ENCODE measurements around the gene MPDU1.

DNA sequence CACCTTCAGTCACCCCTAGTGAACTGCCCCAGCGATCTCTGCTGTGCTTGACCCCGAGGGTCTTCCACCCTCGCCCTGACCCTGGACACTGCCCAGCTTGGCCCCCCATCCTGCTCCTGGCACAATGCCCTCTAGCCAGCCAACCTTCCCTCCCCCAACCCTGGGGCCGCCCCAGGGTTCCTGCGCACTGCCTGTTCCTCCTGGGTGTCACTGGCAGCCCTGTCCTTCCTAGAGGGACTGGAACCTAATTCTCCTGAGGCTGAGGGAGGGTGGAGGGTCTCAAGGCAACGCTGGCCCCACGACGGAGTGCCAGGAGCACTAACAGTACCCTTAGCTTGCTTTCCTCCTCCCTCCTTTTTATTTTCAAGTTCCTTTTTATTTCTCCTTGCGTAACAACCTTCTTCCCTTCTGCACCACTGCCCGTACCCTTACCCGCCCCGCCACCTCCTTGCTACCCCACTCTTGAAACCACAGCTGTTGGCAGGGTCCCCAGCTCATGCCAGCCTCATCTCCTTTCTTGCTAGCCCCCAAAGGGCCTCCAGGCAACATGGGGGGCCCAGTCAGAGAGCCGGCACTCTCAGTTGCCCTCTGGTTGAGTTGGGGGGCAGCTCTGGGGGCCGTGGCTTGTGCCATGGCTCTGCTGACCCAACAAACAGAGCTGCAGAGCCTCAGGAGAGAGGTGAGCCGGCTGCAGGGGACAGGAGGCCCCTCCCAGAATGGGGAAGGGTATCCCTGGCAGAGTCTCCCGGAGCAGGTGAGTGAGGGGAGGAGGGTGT lies 24.9 kb upstream of the MPDU1 start, which contains the start of gene TNFSF13:
- TF ChIP-seq, protein P1, sequence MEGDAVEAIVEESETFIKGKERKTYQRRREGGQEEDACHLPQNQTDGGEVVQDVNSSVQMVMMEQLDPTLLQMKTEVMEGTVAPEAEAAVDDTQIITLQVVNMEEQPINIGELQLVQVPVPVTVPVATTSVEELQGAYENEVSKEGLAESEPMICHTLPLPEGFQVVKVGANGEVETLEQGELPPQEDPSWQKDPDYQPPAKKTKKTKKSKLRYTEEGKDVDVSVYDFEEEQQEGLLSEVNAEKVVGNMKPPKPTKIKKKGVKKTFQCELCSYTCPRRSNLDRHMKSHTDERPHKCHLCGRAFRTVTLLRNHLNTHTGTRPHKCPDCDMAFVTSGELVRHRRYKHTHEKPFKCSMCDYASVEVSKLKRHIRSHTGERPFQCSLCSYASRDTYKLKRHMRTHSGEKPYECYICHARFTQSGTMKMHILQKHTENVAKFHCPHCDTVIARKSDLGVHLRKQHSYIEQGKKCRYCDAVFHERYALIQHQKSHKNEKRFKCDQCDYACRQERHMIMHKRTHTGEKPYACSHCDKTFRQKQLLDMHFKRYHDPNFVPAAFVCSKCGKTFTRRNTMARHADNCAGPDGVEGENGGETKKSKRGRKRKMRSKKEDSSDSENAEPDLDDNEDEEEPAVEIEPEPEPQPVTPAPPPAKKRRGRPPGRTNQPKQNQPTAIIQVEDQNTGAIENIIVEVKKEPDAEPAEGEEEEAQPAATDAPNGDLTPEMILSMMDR (IDR thresholded peaks at IDR 0.05) = no peak
- TF ChIP-seq, protein P2, sequence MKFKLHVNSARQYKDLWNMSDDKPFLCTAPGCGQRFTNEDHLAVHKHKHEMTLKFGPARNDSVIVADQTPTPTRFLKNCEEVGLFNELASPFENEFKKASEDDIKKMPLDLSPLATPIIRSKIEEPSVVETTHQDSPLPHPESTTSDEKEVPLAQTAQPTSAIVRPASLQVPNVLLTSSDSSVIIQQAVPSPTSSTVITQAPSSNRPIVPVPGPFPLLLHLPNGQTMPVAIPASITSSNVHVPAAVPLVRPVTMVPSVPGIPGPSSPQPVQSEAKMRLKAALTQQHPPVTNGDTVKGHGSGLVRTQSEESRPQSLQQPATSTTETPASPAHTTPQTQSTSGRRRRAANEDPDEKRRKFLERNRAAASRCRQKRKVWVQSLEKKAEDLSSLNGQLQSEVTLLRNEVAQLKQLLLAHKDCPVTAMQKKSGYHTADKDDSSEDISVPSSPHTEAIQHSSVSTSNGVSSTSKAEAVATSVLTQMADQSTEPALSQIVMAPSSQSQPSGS (CRISPR knock-in tag; IDR thresholded peaks at IDR 0.05; ENCODE audit: borderline replicate concordance, low read depth) = no peak
- no peak for TF ChIP-seq ZNF423 (CRISPR knock-in tag; IDR thresholded peaks at IDR 0.05)
- TF ChIP-seq SP1 (CRISPR knock-in tag; conservative IDR thresholded peaks at IDR 0.05) = no peak
- TF ChIP-seq NR1H2 (CRISPR knock-in tag; IDR thresholded peaks at IDR 0.05) = no peak
- TF ChIP-seq, protein P3, sequence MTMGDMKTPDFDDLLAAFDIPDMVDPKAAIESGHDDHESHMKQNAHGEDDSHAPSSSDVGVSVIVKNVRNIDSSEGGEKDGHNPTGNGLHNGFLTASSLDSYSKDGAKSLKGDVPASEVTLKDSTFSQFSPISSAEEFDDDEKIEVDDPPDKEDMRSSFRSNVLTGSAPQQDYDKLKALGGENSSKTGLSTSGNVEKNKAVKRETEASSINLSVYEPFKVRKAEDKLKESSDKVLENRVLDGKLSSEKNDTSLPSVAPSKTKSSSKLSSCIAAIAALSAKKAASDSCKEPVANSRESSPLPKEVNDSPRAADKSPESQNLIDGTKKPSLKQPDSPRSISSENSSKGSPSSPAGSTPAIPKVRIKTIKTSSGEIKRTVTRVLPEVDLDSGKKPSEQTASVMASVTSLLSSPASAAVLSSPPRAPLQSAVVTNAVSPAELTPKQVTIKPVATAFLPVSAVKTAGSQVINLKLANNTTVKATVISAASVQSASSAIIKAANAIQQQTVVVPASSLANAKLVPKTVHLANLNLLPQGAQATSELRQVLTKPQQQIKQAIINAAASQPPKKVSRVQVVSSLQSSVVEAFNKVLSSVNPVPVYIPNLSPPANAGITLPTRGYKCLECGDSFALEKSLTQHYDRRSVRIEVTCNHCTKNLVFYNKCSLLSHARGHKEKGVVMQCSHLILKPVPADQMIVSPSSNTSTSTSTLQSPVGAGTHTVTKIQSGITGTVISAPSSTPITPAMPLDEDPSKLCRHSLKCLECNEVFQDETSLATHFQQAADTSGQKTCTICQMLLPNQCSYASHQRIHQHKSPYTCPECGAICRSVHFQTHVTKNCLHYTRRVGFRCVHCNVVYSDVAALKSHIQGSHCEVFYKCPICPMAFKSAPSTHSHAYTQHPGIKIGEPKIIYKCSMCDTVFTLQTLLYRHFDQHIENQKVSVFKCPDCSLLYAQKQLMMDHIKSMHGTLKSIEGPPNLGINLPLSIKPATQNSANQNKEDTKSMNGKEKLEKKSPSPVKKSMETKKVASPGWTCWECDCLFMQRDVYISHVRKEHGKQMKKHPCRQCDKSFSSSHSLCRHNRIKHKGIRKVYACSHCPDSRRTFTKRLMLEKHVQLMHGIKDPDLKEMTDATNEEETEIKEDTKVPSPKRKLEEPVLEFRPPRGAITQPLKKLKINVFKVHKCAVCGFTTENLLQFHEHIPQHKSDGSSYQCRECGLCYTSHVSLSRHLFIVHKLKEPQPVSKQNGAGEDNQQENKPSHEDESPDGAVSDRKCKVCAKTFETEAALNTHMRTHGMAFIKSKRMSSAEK (CRISPR knock-in tag; IDR thresholded peaks at IDR 0.05; ENCODE audit: borderline replicate concordance) = no peak
- no peak for TF ChIP-seq ETV6 (CRISPR knock-in tag; IDR thresholded peaks at IDR 0.05)
